Left hindlimb (tissue), 1 donor: Measurements from ENCODE around the gene C10orf105.

Experiments
- DNase-seq: peaks from one replicate; pipeline ENCODE4 v3.0.0-alpha.2; 2018

C10orf105 gene, protein sequence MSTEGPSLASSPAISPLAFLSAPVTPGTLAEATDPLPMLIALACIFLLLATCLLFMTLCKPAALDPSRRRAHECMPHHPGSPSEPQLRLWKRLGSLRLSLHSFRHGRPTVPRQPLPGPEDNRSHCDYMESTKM

DNA sequence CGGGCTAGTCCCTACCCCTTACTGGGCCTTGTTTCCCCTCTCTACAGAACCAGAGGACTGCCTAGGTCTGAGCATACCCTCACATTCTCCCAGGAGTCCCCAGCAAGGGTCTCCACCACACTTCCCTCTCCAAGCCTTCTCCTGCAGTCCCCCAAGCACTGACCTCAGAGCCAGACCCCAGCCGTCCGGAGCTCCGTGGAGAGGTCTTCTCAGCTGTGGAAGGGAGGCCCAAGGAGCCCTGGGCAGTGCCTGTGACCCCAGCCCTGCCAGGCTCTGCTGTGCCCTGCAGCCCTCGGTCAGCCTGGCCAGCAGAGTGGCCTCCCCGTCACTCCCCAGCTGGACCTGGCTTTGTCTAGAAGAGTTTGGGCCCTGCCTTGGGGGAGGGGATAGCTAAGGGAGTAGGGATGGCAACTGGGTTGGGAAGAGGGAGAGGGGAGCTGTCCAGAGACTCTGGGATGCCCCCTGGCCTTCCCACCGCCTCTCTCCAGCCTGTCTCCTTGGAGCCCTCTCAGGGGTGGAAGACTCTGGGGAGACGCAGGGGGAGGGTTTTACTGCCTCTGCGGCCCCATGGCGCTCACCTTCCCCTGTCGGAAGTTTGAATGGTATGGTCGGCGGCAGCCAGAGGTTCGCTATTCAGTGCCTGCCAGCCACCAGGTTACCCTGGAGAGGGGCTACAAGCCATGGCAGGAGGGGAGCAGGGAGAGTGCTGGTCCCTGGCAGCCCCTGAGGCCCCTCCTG, at the start of gene C10orf105:
Gene C10orf105 (minus strand): TSS at position 315 of the 738 bp plus-strand sequence. CDS start 3,441 bp downstream, outside the sequence.
- DNase-seq, result no peak

DNA sequence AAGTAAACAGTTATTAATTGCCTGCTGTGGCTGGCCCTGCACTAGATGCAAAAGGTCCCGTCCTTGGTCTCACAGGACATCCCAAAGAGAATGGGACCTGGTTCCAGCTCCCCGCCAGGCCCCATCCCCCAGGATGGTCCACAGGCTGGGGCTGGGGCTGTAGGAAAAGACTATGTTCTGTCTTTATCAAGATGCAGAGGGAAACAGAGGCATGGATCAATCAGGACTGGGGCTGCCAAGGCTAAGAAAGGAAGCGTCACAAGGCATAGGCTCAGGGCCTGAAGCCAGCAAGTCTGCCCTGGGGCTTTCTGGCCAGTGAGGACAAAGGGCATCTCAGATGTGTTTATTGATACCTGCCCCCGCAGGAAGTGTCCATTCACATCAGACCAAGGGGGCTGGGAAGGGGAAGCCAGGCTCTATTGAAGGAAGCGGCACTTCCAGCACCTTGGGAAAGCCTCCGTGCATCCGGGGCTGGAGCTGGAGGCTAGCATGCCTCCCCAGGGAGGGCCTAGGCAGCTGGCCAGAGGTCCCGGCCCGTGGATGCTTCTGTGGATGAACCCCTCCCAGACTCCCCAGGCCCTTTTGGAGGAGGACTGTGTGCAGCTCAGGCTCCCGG, 48.0 kb upstream of the C10orf105 start:
- DNase-seq, result no peak

DNA sequence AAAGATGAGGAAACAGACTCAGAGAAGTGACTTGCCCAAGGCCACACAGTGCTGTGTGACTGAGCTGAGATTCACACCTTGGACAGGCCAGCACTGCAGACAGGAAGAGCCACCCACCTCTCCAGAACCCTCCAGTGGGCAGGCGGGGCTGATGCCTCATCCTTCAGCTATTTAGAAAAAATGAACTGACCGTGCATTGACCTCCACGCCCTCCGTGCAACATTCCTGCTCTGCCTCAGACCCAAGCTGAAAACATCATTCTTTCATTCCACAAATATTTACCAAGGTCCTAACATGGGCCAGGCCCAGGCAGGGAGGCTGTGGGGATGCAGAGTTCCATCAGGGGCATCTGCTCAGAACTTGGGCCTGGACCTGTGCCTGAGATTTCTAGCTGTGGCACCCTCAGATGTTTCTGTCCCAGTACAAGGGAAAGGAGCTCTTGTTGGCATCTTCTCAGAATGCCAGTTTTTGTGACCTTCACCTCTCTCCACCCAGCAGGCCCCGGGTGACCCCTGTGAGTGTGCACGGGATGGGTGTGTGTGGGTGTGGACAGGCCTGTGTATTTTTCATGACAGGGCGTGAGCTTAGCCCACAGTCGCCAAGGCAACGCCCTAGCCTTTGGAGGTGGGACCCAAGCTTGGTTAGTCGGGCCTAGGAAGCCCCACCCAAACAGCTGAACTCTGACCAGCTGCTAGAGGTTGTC, 47.3 kb upstream of the C10orf105 start:
- DNase-seq, result peak; percentile 70

DNA sequence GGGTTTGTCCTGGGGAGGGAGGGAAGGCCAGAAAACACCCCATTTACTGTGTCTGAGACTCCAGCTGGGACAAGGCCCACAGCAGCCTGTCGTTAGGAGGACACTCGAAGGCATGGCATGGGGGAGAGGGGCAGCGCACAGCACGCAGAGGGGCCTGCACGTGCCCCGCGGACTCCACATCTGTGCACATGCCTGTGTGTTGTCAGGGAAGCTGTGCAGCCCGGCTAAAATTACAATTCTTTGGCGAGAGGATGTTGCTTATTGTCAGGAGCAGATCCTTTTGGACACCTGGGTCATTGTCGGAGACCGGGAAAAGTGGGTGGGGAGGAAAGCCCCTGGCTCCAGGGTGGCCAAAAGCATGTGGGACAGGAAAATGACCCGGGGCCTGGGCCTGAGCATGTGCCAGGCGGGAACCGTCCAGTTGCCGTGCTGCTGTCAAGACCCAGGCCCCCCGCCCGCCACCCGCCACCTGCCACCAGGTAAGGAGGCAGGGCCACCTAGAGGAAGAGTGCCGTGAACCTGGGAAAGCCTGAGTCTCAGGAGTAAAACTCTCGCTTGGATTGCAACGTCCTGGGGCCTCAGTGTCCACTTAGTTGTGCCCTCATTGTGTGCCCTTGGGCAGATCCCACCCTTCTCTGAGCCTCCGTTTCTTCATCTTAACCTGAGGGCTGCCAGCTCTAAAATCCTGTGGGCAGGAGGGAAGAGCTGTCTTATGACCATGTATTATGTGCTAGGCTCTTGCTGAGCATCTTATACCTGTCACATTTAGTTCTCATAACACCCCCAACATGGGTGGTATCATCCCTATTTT, 46.5 kb upstream of the C10orf105 start:
- no peak for DNase-seq

DNA sequence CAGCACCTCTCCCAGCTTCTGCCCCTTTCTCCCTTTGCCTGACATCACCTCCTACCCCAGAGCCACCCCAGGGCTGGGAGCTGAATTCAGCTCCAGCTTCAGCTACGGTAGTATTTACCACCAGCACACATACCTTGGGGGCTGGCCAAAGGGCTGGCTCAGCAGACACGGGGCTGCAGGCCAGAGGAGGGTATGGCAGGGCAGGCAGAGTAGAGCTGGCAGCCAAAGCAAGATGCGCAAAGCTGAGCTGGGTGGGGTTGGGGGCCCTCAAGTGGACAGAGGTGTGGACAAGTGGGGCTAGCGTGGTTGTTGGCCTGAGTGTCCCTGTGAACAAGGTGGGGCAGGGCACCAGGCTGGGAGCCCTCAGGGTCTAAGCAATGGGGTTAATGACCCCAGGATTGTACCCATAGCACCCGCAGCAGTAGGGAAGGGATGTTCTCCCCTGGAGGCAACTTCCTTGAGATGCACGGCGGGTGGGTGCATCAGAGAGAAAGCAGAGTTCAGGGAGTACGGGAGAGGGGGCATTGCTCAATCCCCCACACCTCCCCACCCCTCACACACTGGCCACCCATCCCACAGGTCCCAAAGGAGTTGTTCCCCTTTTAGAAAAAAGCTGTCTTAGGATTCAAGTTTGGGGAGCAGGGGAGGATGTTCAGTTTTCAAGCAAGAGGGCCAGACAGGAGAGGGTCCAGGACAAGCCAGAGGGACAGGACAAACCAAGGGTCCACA, 45.8 kb upstream of the C10orf105 start:
- no peak for DNase-seq

DNA sequence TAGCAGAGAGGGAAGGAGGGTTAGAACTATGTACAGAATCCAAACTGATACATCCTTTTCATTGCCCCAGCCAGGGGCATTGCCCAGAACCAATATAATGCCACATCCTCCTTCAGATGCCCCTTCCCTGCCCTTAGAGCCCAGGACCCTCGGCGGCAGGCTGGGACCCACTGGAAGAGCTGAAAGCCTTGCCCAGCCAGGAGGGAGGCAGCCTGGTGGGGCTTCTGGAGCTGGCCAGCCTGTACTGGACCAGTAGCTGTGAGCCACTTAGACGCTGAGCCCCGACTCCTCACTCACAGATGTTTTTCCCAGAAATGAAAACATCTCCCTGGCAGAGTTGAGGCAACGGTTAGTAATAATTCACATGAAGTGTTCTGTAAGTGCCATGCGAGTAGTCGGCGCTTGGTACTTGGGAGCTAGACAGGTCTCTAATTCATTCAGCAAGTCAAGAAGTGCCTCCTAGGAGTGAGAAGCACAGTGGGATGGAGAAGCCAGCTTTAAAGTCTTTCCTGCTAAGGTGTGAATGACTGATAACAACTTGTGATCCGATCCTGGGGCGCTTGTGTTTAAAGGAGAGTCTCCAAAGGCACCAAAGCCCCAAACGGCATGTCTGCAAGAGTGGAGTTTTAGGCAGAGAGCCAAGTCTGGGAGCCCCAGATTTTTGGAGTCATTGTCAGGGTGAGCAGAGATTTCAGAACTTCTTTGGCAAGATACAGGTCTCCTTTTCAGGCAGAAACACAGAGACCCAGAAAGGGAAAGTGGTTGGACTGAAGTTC, 44.0 kb upstream of the C10orf105 start:
- DNase-seq, result no peak

DNA sequence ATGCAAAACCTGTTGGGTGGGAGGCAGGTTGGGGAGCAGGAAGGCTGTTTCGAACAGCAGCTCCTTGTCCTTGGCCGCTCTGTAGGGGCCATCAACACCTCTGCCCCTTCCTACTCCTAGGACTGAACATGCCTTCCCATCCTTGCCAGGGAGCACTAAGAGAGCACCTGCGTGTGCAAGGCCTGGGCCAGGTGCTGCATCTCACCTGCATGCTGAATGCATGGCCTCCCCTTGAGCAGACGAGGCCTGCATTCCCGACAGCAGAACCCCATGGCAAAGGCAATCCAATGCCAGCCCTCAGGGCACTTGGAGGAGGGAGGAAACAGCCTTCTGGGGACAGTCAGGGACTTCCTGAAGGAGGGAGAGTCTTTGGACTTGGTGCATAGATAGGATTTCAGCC, 42.7 kb upstream of the C10orf105 start:
- no peak for DNase-seq

DNA sequence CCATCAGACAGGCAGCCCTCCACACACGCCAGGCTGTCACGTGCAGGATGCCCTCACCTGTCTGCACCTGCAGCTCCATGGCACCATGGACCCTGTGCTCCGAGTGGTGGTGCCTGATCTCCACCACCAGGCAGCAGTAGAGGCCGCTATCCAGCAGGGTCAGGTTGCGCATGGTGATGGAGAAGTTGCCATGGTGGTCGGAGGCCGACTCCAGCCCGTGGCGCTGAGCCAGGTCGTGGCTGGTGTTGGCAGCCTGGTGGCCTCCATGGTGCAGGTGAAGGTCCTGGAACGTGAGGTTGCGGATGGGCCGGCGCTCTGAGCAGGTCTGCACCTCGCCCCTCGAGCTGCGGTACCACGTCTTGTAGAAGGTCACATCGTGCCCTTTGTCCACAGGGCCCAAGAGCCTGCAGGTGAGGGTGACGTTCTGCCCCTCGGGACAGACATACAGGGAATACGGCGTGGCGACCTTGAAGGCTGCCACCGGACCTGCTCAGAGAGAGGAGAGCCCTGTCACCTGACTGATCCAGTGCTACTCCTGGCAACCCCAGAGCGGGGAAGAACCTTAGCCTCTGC, 42.0 kb upstream of the C10orf105 start:
- no peak for DNase-seq

DNA sequence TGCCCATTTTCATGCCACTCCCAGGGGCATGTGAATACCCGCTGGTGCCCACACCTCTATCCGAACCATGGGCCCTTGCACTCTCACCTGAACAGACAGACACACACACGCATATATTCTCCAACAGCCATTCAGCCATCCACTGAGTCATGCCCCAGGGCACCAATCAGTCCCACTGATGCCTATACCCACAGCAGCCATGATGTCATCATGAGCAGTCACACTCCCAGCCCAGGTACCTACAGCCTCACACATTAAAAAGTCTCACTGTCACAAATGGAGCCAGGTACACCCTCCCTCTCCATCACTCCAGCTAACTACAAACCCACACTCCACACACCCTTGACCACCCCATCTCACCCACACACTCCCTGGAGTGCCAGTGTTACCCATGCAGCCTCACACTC, 41.5 kb upstream of the C10orf105 start:
- no peak for DNase-seq

DNA sequence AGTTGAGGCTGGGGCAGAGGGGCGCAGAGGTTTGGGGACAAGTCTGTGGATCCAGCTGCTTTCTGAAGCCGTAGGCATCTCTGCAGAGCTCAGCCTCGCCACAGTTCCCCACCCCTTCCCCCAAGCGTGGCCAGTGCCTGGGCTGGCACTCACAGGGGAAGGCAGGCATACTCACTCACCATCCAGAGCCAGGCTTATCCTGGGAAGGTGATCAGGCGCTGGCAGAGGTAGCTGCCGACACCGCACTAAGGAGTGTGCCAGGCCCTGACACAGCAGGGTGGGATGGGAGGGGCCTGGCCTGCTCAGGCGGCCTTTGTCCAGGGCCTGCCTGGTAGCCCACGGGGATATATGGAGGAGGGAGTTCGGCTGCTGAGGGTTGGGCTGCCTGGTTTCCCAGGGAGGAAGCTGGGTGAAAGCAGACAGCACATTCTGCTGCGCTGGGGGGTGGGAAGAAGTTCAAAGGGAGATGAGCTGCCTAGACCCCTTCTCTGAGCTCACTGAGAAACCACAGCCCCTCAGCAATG, 37.9 kb upstream of the C10orf105 start:
- DNase-seq, result no peak

DNA sequence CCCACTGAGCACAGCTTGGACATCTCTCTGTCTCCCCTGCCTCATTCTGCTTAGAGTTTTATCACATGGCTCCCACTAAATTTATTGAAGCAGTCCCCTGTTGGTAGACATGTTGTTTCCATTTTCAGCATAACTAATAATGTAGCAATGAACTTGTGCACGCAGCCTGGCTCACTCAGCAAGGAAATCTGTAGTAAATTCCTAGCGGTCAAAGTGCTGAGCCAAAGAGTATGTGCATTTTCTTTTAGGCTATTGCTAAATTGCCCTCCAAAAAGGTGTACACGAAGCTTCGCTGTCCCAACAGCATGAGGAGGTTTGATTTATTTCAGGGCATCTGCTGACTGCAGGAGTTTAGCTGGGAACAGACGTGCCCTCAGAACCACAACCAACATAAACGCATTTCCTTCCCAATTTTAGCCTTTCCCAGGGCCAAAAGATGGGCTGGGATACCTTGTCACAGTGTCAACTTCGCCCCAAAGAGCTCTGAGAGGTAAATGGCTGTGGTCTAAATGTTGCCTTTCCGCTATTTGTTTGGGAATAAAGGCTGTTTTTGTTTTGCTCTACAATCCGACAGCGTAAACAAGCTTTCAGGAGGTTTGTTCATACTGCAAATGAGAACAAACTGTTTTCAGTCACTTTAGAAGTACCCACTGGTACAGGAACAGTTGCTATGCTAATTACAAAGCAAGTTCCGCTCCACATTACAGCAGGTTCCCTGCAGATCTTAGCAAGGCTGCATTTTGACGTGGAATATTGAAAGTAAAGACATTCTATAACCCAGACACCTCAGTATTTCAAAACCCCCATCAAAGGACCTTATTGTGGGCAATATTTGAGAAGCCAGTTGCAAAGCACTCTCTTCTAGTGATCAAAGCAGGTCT, 37.0 kb upstream of the C10orf105 start:
- DNase-seq, result no peak

DNA sequence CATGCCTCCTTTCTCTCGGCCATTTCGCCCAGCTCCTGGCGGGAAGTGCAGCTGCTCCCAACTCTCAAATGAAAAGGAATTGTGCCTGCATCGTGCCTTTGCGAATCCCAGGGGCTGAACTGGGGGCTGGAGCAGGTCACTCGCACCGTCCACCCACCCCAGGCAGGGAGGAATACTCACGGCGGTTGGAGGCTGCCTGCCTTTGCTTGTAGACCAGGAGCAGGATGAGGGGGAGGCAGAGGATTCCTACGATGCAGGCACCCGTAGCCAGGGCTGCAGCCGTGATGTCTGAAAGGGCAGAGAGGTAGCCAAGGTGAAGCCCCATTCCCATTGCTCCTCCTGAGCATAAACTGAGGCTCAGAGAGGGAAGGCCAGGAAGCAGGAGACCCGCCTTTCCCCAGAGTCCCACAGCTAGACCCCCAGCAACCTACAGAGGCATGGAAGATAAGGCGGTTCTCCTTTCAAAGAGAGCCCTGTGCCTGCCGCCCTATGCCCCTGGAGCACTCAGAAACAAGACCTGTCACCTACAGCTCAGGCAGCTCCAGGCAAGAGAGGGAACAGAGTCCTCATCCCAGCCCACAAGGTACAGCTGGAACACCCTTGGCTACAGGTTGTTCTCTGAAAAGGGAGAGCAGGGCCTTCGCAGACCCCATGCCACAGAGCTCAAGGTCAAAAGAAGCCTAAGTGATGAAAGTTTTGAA, 35.8 kb upstream of the C10orf105 start:
- DNase-seq, result no peak

DNA sequence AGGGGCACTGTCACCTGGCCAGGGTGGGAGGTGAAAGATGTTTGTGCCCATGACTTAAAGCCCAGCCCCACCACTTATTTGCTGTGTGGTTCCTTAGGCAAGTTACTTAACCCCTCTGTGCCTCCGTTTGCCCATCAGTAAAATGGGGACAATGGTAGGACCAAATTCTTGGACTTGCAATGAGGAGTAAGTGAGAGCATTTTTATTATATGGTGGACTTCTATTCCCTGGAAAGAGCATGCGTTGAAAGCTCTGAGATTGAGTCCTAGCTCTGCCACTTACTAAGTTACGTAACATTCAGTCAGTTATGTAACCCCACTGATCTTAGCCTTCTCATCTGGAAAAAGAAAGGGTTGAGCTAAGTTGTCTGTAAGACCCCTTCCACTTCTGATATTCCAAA, 35.0 kb upstream of the C10orf105 start:
- DNase-seq, result no peak

DNA sequence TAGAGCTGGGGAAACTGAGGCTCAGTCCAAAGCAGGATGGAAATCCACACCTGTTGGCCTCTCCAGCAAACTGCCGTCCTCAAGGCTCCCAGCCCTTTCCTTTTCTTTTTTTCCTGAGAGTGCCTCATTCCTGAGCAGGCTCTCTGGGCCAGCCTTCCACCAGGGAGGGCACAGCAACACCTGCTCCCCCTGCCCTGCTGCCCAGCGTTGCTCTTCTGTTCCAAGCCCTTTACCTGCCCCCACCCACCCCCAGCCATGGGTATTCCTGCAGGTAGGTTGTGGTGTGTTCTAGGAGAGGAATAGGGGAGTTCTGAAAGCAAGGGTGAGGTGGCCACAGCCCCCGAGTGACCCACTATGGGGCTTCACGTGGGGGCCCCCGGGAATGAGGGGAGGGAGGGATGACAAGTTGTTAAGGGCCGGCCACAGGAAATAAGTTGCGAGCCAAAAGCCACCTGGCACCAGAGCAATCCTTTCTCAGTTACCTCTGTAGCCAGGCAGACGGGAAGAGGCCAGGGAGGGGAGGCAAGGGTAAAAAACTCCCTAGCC, 34.5 kb upstream of the C10orf105 start:
- no peak for DNase-seq

DNA sequence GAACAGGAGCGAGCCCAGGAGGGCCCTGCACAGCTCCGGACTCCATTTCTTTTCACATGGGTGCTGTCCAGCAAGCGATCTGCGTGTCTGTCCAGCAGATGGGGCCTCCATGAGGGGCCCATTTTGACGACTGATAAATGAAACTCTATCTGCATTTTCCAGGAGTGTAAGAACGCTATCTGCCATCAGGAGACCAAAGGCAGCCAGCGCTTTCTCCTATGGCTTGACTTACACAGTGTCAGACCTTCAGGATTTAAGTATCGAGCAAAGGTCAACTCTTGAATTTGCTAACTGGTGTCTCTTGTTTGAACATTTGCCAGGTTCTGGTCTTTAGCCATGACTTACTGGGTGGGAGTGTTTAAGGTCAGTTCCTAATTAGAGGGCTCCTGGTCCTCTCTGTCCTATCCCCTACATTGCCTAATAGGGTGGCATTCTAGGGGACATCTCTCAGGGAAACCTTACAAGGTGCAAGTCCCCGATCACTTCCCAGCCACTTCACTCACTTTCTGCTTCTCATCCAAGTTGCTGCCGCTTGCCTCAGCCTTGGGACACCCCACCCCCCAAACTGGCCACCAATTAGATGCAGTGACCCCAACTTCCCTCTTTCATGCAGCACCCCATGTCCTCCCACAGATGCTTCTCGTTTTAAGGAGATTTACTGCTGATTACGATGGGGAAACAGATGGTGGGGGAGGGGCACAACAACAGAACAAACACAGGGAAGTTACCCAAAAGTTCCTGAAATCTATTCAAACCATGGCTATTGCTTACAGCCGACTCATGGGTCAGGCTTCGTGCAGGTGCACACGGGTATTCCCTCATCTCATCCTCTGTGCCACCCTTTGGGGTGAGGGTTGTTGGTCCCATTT, 33.7 kb upstream of the C10orf105 start:
- no peak for DNase-seq

DNA sequence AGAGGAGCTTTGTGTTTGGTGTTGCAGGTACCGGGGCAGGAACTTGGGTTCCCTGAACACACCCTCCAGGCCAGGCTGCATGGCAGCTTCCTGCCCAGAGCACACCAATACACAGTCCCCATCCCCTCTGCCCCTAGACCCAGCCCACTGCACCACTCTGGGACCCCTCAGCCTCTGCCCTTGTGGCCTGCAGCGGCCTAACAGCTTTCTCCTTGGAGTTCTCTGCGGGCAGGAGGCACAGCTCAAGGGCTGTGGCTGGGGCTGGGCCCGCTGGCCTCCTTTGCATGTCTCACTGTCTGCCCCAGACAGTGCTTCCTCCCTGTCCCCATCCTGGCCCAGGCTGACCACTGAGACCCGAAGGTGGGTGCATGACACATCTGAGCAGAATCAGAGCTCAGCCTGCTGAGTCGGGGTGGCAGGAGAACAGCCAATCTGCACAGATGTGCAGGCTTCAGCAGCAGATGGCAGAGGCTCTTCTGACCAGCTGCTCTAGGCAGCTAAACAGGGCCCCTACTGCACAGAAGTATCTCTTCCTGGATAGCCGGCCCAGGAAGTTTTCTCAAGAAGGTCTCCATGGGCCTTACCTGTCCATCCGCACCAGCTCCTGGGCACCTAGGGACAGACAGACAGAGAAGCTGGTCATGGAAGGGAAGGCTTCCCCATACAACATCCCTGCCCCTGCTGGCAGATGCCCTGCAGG, 33.0 kb upstream of the C10orf105 start:
- DNase-seq, result no peak
